Transverse colon (tissue), 3 donors: Measurements from ENCODE around the gene SMYD3.

Experiments used
- CTCF ChIP-seq, 5 experiments: fragments of 200-600 bp in 3 of 5; fragments of 450-650 bp in 2 of 5; sonication (generic) in 3 of 5; IDR thresholded peaks; 1 replicate in 2 of 5; 2 replicates in 3 of 5; pipeline ENCODE4 v1.5.1; 2016 to 2017; ENCODE audit warnings: antibody characterized with exemption in 5 of 5, inconsistent platforms in 3 of 5, mild to moderate bottlenecking in 2 of 5, moderate library complexity in 1 of 5
- EP300 ChIP-seq: sonication (generic); formaldehyde crosslinking; IDR thresholded peaks from one replicate; pipeline ENCODE4 v1.6.1; 2017; ENCODE audit warnings: antibody characterized with exemption, low read depth

DNA sequence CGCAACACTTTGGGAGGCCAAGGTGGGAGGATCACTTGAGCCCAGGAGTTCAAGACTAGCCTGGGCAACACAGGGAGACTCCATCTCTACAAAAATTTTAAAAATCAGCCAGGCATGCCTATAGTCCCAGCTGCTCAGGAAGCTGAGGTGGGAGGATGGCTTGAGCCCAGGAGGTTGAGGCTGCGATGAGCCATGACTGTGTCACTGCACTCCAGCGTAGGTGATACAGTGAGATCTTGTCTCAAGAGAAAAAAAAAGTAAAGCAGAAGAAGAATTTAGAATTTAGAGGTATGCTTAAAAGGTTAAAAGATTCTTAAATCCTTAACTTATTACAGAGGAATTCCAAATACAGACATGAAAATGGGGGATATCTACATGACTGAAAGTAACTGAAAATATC, 79.5 kb downstream of the SMYD3 start:
- TF ChIP-seq CTCF (IDR thresholded peaks at IDR 0.05) (no peak), EP300 (no peak)
